HEK293 (cell line): ENCODE data around the gene NECAB2.

Source experiments
- CTCF ChIA-PET: fragments of 350-600 bp; formaldehyde crosslinking; extraction: SDS; loops from one replicate; lab custom pipeline; 2021; ENCODE audit warnings: antibody characterized with exemption; lab: Yijun Ruan, JAX
- POLR2A ChIA-PET: fragments of 300-600 bp; formaldehyde crosslinking; extraction: SDS; loops from one replicate; lab custom pipeline; 2020; ENCODE audit warnings: antibody characterized with exemption, inconsistent platforms; lab: Yijun Ruan, JAX
- H3K27ac ChIP-seq: fragments of 200-500 bp; sonication (Bioruptor generic); 2 replicates; pipeline ENCODE4 v1.5.1; 2014; ENCODE audit warnings: low read depth, low read length, control low read depth, inconsistent platforms; ENCODE audit errors: extremely low read depth
- H3K36me3 ChIP-seq, 2 experiments: fragments of 200-500 bp in 1 of 2; sonication (Bioruptor generic) in 1 of 2; 1 replicate in 1 of 2; 2 replicates in 1 of 2; pipeline ENCODE4 v1.5.1; 2014 to 2017; ENCODE audit warnings: inconsistent platforms in 2 of 2, low read length in 2 of 2; ENCODE audit not compliant: control insufficient read depth in 2 of 2, insufficient read depth in 1 of 2
- H3K4me1 ChIP-seq: fragments of 200-500 bp; sonication (Bioruptor generic); 2 replicates; pipeline ENCODE4 v1.5.1; 2014; ENCODE audit warnings: mild to moderate bottlenecking, low read length, inconsistent platforms; ENCODE audit not compliant: control insufficient read depth, insufficient read depth
- H3K4me3 ChIP-seq: 2 replicates; pipeline ENCODE4 v1.5.1; 2011; ENCODE audit warnings: low read depth, mild to moderate bottlenecking, control low read depth, low read length, moderate library complexity
- H3K9me3 ChIP-seq: fragments of 200-500 bp; sonication (Bioruptor generic); 2 replicates; pipeline ENCODE4 v1.5.1; 2014; ENCODE audit warnings: low read depth, low read length, inconsistent platforms; ENCODE audit not compliant: control insufficient read depth, insufficient read depth
- OSR2 ChIP-seq: fragments of 450-650 bp; formaldehyde crosslinking; IDR thresholded peaks from 2 replicates; pipeline ENCODE4 v1.5.1; 2016; ENCODE audit warnings: missing biosample characterization, missing genetic modification characterization
- REPIN1 ChIP-seq: fragments of 450-650 bp; formaldehyde crosslinking; IDR thresholded peaks from 2 replicates; pipeline ENCODE4 v1.5.1; 2017; ENCODE audit warnings: missing biosample characterization, missing genetic modification characterization, low read depth
- REST ChIP-seq: fragments of 450-650 bp; formaldehyde crosslinking; IDR thresholded peaks from 2 replicates; pipeline ENCODE4 v1.5.1; 2016; ENCODE audit warnings: missing biosample characterization, missing genetic modification characterization
- SETDB1 ChIP-seq: IDR thresholded peaks from one replicate; pipeline ENCODE4 v1.6.1; 2017; ENCODE audit warnings: mild to moderate bottlenecking, low read length, moderate library complexity, mixed read lengths; ENCODE audit not compliant: insufficient read length
- ZBTB21 ChIP-seq: fragments of 450-650 bp; formaldehyde crosslinking; IDR thresholded peaks from 2 replicates; pipeline ENCODE4 v1.5.1; 2017; ENCODE audit warnings: missing biosample characterization, missing genetic modification characterization
- ZFP69B ChIP-seq: fragments of 450-650 bp; formaldehyde crosslinking; IDR thresholded peaks from 2 replicates; pipeline ENCODE4 v1.5.1; 2016; ENCODE audit warnings: missing biosample characterization, missing genetic modification characterization
- ZNF133 ChIP-seq: fragments of 450-650 bp; formaldehyde crosslinking; IDR thresholded peaks from 2 replicates; pipeline ENCODE4 v1.5.1; 2016; ENCODE audit warnings: missing biosample characterization, missing genetic modification characterization
- ZNF138 ChIP-seq: fragments of 450-650 bp; formaldehyde crosslinking; IDR thresholded peaks from 2 replicates; pipeline ENCODE4 v1.5.1; 2016; ENCODE audit warnings: missing biosample characterization, missing genetic modification characterization, borderline replicate concordance
- ZNF518A ChIP-seq: fragments of 450-650 bp; formaldehyde crosslinking; conservative IDR thresholded peaks from 2 replicates; pipeline ENCODE4 v1.5.1; 2016; ENCODE audit warnings: low read depth, missing biosample characterization, missing genetic modification characterization
- ZSCAN18 ChIP-seq: fragments of 450-650 bp; formaldehyde crosslinking; IDR thresholded peaks from 2 replicates; pipeline ENCODE4 v1.5.1; 2016; ENCODE audit warnings: missing biosample characterization, missing genetic modification characterization
- ZSCAN4 ChIP-seq: fragments of 450-650 bp; formaldehyde crosslinking; IDR thresholded peaks from 2 replicates; pipeline ENCODE4 v1.5.1; 2017; ENCODE audit warnings: missing biosample characterization, missing genetic modification characterization

The NECAB2 gene

GRCh38 chr16:83932304-83932703 lies 35.7 kb upstream of the NECAB2 start:
- CTCF ChIA-PET = interaction anchor here (0.8 to 2.7 kb wide), 2 partner anchors 131 to 133 kb away, joined by 3 to 6 read pairs; no protein-coding TSS in a partner anchor

GRCh38 chr16:83932955-83933673 lies 34.9 kb upstream of the NECAB2 start:
- POLR2A ChIA-PET = no interaction called here
- TF ChIP-seq ZBTB21 (tag by site-specific recombination) = no peak
- no peak for TF ChIP-seq REST (tag by site-specific recombination)
- TF ChIP-seq, all 188 proteins: peak for 0
- CTCF ChIA-PET = interaction anchor here (2.7 kb wide), 1 partner anchor 133 kb away, joined by 6 read pairs; no protein-coding TSS in a partner anchor
- Histone ChIP-seq H3K9me3 (no peaks in the 10 kb centered on the region), H3K27ac (no peak overlapping the region), H3K36me3 (no peaks in the 10 kb centered on the region), H3K4me3 (no peak overlapping the region), H3K4me1 (no peaks in the 10 kb centered on the region)

More at GRCh38 chr16:83932304-83932703, 35.7 kb upstream of the NECAB2 start:
- H3K4me3 ChIP-seq = no peak overlapping the region
- no peaks in the 10 kb centered on the region for H3K9me3 ChIP-seq
- no peaks in the 10 kb centered on the region for H3K4me1 ChIP-seq
- POLR2A ChIA-PET = no interaction called here
- H3K36me3 ChIP-seq = no peaks in the 10 kb centered on the region
- H3K27ac ChIP-seq = no peak overlapping the region
- TF ChIP-seq ZFP69B (tag by site-specific recombination) = no peak
- no peak for TF ChIP-seq REPIN1 (tag by site-specific recombination)
- no peak for TF ChIP-seq ZNF518A (tag by site-specific recombination)
- no peak for TF ChIP-seq ZNF133 (tag by site-specific recombination)
- no peak for TF ChIP-seq ZNF138 (tag by site-specific recombination)
- no peak for TF ChIP-seq OSR2 (tag by site-specific recombination)
- no peak for TF ChIP-seq ZSCAN4
- TF ChIP-seq ZSCAN18 = no peak
- no peak for TF ChIP-seq SETDB1
